Prostate gland (tissue), 2 donors: ENCODE measurements around the gene ARMS2.

Experiments
- POLR2A ChIP-seq: fragments of 450-650 bp; IDR thresholded peaks from one replicate; pipeline ENCODE4 v1.6.1; 2016; ENCODE audit warnings: antibody characterized with exemption, mild to moderate bottlenecking
- TF ChIP-seq, protein P1 (sequence below), 4 experiments: fragments of 200-600 bp in 2 of 4; fragments of 450-650 bp in 2 of 4; sonication (generic) in 2 of 4; IDR thresholded peaks; 1 replicate in 3 of 4; 2 replicates in 1 of 4; pipeline ENCODE4 v1.5.1; 2016 to 2019; ENCODE audit warnings: antibody characterized with exemption in 4 of 4, mild to moderate bottlenecking in 2 of 4, moderate library complexity in 2 of 4

DNA sequence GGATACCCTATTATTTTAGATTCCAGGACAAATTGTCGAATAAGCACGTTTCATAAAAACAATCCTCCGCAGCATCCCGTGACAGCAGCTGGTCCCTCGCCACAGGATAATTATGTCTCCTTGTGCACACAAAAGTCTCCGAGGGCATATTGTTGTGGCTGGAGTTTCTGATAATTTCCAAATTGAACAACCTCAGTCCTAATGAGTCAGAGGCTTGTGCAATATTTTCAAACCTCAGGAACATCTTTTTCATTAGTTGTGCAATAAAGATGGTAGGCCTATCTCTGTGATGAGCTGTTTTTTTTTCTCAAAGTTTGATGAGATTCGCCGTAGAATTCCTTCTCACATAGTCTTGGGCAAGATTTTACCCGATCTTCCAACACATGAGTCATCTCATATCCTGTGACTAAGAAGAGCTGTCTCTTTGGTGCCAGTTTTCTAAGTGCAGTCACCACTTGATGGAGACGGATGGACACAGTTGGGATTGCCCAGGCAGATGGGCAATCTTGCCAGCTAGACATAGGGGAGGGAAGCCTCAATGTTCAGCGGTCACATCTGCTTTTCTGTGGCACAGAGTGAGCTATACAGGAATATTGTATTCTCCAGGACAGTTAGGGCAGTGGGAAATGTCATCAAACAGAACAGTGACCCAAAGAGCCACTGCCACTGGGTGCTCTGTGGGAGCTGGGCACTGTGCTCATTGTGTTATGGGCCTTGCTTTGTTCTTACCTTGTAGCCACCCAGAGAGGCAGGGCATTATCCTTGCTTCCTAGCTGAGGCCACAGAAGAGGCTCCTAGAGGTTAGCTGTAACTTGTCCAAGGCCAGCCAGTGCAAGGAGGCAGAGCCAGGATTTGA, 14.7 kb downstream of the ARMS2 start:
- no peak for TF ChIP-seq POLR2A
- TF ChIP-seq, protein P1, sequence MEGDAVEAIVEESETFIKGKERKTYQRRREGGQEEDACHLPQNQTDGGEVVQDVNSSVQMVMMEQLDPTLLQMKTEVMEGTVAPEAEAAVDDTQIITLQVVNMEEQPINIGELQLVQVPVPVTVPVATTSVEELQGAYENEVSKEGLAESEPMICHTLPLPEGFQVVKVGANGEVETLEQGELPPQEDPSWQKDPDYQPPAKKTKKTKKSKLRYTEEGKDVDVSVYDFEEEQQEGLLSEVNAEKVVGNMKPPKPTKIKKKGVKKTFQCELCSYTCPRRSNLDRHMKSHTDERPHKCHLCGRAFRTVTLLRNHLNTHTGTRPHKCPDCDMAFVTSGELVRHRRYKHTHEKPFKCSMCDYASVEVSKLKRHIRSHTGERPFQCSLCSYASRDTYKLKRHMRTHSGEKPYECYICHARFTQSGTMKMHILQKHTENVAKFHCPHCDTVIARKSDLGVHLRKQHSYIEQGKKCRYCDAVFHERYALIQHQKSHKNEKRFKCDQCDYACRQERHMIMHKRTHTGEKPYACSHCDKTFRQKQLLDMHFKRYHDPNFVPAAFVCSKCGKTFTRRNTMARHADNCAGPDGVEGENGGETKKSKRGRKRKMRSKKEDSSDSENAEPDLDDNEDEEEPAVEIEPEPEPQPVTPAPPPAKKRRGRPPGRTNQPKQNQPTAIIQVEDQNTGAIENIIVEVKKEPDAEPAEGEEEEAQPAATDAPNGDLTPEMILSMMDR (IDR thresholded peaks at IDR 0.05), result no peak
